HG03575 (cell line): ENCODE results near the gene TCHP.
"Not testable (repeated sequence)": the region's sequence is repeated elsewhere in the genome, so short reads cannot be mapped to it uniquely, and the experiment has no call there.

Source experiments
- ATAC-seq: cut with Tn5 transposase; IDR thresholded peaks from one replicate; pipeline ENCODE4 v1.9.1; 2021; ENCODE audit not compliant: unreplicated experiment, insufficient number of reproducible peaks, low FRiP score; ENCODE audit errors: extremely low read depth

TCHP gene

DNA sequence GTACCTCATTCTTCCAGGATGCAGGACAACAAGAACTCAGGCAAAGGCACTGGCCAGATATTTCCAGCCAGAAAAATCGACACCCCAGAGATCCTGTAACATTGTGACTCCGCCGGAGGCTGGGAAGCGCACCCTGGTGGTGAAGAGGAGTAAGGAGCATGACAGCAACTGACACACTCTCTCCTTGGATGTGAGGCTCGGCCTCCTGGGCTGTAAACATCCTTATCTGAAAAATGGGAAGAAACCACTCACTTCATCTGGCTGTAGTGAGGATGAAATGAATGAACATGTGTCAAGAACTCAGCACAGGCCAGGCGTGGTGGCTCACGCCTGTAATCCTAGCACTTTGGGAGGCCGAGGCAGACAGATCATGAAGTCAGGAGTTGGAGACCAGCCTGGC, 27.5 kb downstream of the TCHP start:
- no peak for ATAC-seq

DNA sequence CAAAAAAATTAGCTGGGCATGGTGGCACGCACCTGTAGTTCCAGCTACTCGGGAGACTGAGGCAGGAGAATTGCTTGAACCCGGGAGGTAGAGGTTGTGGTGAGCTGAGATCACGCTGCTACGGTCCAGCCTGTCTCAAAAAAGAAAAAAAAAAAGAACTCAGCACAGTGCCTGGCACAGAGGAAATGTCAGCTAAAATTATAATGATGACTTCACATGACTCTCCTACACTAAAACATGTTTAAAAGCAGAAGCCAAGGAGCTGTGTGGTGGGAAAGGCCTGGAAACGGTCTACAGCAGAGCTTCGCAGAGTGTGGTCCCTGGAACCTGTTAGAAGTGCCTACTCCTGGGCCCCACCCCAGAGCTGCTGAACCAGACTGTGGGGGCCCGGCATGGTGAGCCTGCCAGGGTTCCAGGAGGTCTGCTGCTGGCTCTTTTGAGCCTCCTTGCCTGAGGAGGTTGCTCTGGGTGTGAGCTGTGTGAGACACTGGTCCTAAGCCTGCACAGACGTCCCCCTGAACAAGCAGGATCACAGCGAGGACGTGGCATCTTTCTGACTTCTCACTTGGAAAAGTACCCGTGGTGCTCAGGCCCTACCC, 28.1 kb downstream of the TCHP start:
- ATAC-seq = no peak

DNA sequence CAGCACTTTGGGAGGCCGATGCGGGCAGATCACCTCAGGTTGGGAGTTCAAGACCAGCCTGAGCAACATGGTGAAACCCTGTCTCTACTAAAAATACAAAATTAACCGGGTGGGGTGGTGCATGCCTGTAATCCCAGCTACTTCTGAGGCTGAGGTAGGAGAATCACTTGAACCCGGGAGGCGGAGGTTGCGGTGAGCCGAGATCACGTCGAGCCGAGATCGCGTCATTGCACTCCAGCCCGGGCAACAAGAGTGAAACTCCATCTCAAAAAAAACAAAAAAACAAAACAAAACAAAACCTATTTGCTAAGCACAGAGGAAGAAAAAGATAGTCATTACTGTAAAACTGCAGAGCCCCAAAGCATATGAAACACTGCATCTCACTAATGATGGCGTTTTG, 29.3 kb downstream of the TCHP start:
- ATAC-seq = not testable (repeated sequence)

DNA sequence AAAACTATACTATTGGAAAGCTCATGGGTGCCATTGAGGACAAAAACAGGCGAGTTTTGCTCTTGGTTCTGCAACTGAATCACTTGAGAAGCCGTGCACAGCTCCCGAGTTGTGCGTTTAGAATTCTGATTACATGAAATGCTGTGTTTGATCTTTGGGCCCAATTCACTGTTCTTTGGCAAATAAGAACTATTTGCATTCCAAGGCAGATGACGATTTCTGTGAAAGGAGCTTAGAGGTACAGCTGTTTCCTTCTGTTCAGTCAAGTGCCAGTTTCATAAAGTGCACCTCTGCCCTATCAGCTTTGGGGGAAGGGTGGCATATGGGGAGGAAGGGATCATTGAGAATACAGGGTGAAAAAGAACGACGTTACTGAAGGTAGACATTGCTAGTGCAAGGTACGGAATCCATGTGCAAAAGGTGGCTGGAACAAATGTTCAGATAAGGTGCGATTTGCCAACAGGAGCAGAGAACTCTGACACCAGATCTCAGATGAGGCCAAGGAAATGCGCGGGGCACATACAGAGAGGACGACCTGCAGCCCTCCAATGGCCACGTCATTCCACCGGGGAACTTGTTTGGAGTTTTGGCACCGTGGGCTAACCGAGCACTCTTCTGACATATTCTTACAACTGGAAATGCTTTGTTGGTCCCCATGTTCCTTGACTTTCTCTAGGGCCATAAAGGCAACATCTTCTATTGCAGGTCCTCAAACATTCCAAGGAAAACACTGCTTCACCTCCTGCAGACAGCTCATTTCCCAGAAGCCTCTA, 30.1 kb downstream of the TCHP start:
- ATAC-seq = no peak

DNA sequence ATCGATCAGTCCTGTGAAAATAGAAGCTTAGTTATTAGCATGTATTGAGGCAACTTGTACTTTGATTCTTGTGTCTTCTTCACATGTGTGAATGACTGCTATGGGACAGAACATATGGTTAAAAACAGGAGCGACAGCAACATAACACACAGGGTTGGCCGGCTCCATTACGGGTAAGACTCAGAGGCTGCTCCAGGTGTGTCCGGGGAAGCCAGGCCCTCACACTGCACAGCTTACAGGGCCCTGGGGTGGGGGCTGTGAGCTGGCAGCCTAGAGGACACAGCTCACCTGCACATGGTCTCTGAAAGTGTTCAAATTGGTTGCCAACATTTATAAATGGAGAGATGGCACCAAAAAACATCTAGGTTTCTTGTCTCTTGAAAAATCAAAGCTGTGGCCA, 31.1 kb downstream of the TCHP start:
- no peak for ATAC-seq

DNA sequence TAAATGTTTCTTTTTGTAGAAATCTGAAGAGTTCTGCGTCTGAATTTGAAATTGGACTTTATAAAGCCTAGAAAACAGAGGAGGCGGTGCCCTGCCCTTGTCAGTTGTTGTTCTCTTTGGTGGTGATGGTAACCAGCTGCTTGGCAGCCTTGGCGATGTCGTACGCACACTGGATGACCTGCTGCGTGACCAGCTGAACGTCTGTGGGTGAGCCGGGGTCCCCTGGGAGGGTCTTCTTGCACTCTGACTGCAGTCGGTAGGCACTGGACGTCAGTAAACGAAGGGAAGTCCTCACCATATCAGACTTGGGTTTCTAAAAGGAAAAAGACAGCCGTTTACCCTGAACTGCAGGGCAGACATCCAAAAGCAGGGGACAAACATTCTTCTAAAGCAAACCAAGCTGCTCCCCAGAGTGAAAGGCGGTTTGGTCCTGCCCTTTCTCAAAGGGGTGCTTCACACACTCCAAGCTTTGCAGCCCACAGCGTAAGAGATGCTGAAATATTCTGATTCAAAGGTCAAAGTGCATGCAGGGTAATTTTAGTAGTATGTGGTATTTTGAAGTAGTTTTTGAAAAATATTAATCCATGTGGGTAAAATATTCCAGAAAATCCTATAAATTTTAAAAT, 32.9 kb downstream of the TCHP start:
- no peak for ATAC-seq

DNA sequence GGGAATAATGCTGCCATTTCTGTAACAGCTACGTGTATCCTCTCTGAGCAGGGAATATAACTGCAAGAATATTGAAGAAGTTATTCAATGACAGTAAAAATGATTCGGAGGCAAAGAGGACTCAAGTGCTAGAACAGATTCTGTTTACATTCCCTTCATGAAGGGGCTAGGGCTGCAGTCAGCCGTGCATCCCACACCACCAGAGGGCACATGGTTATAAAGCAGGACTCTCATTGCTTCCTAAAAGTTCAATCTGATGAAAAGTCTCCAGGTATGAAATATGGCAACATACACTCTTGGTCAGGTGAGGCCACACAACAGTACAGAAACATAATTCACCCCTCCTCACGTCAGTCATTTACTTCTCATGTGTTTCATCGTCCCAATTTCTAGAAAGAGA, 34.0 kb downstream of the TCHP start:
- ATAC-seq = no peak

DNA sequence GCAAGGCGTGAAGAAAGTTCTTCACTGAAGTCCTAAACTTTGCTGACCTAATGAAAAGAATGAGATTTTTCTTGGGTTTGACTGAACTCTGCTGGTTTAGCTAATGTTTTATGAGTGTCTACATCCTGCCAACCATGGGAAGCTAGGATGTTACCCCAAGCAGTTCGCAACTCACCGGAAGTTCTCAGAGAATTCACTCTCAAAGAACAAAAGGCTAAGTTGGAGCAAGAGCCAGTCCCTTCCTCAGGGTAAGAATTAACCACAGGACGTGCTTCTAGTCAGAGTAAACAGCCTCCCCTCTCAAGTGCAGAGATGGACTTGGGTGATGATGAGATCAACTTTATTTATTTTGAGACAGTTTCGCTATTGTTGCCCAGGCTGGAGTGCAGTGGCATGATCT, 37.3 kb downstream of the TCHP start:
- ATAC-seq = no peak

DNA sequence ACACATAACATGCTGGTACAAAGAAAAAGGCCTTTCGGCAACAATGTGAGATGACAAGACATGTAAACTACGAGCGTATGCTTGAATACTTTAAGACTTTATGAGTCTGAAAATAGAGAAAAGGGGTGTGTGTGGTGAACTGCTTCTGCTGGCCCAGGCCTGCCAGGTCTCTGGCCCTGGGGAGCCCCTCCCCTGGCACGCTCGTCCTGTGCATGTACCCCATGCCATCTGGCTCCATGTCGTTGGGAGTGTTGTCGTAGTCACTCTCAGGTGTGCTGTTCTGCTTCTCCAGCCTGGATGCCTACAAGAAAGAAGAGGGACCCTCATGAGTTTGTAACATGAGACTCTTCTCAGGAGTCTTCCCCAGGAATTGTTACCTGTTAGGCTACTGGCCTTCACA, 38.9 kb downstream of the TCHP start:
- ATAC-seq = no peak

DNA sequence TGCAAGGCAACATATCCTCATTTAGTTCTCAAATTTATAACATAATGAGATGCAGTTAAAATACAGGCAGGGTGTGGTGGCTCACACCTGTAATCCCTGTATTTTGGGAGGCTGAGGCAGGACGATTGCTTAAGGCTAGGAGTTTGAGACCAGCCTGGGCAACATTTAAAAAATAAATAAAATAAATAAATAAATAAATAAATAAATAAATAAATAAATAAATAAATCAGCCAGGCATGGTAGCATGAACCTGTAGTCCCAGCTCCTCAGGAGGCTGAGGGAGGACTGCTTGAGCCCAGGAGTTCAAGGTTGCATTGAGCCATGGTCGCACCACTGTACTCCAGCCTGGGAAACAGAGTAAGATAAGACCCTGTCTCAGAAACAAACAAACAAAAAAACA, 39.4 kb downstream of the TCHP start:
- ATAC-seq = no peak

DNA sequence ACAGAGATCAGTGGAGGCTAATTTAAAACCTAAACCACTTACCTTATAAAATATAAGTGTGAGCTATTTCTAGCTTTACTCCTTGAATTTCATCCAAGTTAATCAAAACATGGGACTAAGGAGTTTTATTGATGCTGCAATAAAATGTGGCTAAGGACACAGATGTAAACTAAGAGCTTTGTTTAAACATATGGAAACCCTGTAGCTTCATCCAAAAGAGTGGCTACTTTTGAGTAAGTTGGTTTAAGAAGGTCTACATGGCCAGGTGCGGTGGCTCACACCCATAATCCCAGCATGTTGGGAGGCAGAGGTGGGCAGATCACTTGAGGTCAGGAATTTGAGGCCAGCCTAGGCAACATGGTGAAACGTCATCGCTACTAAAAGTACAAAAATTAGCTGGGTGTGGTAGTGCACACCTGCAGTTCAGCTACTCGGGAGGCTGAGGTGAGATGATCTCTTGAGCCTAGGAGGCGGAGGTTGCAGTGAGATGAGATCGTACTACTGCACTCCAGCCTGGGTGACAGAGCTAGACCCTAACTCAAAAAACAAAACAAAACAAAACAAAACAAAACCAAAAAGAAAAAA, 40.4 kb downstream of the TCHP start:
- no peak for ATAC-seq

DNA sequence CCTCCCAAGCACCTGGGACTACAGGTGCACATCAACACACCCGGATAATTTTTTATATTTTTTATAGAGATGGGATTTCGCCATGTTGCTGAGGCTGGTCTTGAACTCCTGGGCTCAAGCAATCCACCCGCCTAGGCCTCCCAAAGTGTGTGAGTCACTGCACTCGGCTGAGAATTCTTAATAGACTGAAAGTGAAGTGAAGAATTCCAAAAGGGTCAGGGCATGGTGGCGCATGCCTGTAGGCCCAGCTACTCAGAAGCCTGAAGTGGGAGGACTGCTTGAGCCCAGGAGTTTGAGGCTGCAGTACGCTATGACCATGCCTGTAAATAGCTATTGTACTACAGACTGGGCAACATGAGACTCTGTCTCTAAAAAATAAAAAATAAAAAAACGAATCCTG, 43.7 kb downstream of the TCHP start:
- ATAC-seq = no peak

DNA sequence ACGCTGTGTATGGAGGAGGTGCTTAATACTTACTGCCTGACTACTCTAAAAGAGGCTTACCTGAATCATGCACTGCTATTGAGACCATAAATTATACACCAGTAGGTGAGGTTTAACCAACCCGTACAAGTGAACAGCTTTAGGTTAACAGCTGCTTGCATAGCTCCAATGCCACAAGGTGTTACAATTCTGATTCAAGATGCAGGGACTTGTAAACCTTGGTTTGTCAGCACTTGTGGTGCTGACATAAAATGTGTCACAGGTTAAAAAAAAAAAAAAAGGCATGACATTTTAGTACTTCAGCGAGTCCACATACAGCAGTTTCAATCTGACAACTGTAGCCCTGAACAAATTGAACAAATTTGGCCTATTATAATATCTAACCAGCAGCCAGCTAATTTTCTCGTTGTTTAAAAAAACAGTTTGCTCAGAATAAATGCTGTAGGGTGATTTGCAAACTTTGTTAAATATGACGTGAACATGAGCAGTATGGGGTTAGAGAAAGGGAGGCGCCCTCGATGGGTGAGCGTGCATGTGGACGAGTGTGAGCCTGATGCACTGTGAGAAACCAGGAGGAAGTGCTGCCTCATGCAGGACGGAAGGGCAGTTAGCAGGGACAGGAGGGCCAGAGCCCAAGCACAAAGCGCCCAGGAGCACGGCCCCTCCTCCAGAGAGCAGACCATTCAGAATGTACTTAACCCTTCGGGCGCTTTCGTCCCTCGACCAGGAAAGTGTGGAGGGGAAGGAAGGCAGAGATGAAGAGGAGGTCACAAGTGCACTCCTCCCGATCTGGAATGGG, 44.7 kb downstream of the TCHP start:
- ATAC-seq = no peak

DNA sequence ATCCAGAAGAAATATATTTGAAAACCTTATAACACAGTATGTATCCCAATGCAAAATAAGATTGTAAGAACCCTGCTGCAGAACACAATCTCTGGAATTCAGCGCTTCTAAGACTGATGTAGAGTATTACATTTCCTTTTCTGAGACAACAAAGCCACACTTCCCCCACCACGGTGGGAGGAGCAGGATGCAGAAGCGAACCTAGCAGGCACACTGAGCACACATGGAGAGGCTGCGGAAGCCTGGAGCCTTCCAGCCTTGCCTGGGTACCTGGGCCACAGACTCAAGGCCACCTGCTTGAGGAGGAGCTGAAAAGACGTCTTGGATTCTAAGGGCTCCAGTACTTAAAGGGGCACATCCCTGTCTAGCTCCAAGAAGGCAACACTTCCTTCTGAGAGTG, 46.4 kb downstream of the TCHP start:
- ATAC-seq = no peak

DNA sequence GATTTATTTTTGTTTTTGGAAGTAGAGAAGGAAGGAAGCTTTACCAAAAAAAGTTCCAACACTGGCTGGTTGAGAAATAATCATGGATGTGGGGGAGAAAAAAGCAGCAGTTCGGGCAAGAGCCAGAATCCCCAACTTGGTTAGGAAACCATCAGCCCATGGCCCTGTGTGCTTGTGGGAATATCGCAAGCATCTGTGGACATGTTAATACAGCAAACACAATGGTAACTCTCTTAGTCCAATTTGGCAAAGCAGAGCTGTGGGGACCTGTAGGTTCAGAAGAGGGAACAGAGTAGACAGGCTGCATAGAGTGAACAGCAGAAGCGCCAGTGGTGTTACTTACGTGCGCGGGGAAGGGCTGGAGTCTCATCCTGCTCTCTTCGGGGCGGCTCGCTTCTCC, 46.8 kb downstream of the TCHP start:
- no peak for ATAC-seq

DNA sequence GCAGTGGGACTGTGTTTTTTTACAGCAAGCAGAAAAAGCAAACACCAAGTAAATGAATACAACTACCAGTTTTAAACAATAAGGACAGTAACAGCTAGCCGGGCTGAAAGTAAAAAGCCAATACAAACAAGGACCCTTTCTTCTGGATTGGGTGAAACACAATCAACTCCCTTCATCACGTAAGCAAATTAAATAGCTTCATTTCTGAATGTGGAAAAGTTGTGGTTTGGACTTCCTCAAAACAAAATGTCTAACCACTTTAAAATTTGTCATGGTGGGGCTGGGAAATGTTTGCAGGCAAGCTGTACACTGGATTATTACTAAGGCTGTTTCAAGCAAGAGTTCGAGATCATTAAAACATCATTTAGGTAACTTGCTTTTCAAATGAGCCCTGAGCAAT, 47.4 kb downstream of the TCHP start:
- no peak for ATAC-seq

DNA sequence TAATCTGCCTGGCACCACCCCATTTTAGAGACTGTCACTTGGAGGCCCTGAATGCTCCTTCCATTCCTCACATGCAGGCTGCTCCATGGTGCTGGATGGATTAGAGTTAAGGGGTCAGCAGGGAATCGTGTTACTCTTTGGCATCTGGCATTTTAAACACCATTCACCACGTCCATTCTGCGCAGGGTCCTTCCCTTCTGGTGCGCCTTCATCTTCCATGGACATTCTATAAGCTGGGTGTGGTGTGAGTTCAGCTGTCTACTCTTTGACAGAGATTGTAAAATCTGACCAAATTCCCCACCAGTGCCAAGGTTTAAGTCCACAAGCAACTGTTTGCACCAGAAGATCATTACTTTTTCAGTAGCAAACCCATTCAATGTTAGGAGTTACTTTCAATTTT, 48.3 kb downstream of the TCHP start:
- ATAC-seq = no peak

DNA sequence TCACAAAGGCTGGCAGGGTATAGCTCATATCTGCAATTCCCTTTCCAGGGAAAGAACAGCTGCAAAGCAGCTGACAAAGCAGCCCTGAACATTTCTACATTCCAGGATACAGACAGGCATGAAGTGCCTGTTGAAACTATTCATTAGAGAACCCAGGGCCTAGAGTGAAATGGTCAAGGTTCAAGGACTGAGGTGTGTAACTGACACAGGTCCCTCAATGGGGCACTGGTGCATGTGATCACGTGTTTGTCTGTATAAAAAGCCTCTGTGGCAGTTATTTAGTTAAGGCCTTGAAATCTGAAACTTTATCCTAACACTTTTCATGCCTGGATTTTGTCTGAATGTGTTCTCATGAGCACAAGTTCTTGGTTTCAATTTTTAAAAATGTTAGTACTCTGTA, 49.0 kb downstream of the TCHP start:
- no peak for ATAC-seq

DNA sequence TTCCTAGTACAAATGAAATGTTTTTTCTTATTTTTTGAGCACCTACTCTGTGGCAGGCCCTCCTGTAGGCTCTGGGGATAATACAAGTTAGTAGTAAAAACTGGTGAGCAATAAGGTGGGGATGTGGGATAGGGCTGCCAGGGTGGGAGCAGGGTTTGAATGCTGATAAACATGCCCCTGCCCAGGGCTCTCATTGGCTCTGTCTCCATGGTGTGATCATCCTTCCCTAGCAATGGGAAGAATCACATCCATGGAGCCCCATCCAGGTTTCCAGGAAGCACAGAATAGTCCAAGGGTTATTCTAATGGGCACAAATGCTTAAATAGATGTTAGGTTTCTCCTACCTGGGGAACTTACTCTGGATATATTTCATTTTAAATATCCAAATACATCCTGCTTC, 50.6 kb downstream of the TCHP start:
- ATAC-seq = no peak
